HCT116 (cell line): Measurements from ENCODE around the gene LILRB3.
"Not testable (repeated sequence)": the region's sequence is repeated elsewhere in the genome, so short reads cannot be mapped to it uniquely, and the experiment has no call there.

Source experiments
- ATF3 ChIP-seq: IDR thresholded peaks from 2 replicates; pipeline ENCODE4 v1.6.1; 2012
- CTCF ChIP-seq, 3 experiments: fragments of 200-600 bp in 1 of 3; sonication (generic) in 1 of 3; IDR thresholded peaks in 2 of 3; conservative IDR thresholded peaks in 1 of 3; 2 replicates each; pipeline ENCODE4 v1.5.1; 2012 to 2017; ENCODE audit warnings: low read depth in 2 of 3, low read length in 2 of 3, antibody characterized with exemption in 1 of 3, borderline replicate concordance in 1 of 3, control low read depth in 1 of 3, mild to moderate bottlenecking in 1 of 3, mixed read lengths in 1 of 3, mixed run types in 1 of 3, moderate library complexity in 1 of 3; ENCODE audit not compliant: insufficient read depth in 1 of 3
- EGR1 ChIP-seq: IDR thresholded peaks from 2 replicates; pipeline ENCODE4 v1.6.1; 2012; ENCODE audit warnings: low read depth
- ELF1 ChIP-seq: IDR thresholded peaks from 2 replicates; pipeline ENCODE4 v1.6.1; 2012; ENCODE audit warnings: low read depth, borderline replicate concordance
- EZH2 ChIP-seq: fragments of 200-600 bp; sonication (generic); IDR thresholded peaks from 2 replicates; pipeline ENCODE4 v1.6.1; 2017; ENCODE audit warnings: antibody characterized with exemption, mixed run types
- EZH2phosphoT487 ChIP-seq: fragments of 200-600 bp; IDR thresholded peaks from 2 replicates; pipeline ENCODE4 v1.6.1; 2018; ENCODE audit warnings: antibody characterized with exemption, borderline replicate concordance
- POLR2A ChIP-seq: IDR thresholded peaks from 2 replicates; pipeline ENCODE4 v1.7.0; 2011; ENCODE audit warnings: borderline replicate concordance; ENCODE audit not compliant: insufficient read depth, insufficient read length; ENCODE audit errors: extremely low read depth
- ZBTB33 ChIP-seq: IDR thresholded peaks from 2 replicates; pipeline ENCODE4 v1.6.1; 2011; ENCODE audit warnings: mild to moderate bottlenecking, low read length, moderate library complexity; ENCODE audit not compliant: insufficient replicate concordance; ENCODE audit errors: extremely low read depth

GRCh38 chr19:54171736-54172431, 50.9 kb downstream of the LILRB3 start:
- not testable (repeated sequence) for TF ChIP-seq POLR2A, EGR1, EZH2phosphoT487, ZBTB33, ATF3, ELF1, EZH2
- peak in 2 of 3 experiments; percentile 21 to 38; a peak in 2 of 6 replicates for TF ChIP-seq CTCF (IDR thresholded peaks at IDR 0.05 in 2 of 3, conservative IDR thresholded peaks at IDR 0.05 in 1 of 3; ENCODE audit: borderline replicate concordance in 1 of 3, insufficient read depth in 1 of 3, low read depth in 2 of 3, low read length in 2 of 3)
